Gastrocnemius medialis (tissue), 4 donors: ENCODE data around the gene GNG13. TPM values are rescaled to one million over a fixed set of nuclear protein-coding genes. Genes with fewer than 3 reads are reported as not detected.
"Not testable (repeated sequence)": the region's sequence is repeated elsewhere in the genome, so short reads cannot be mapped to it uniquely, and the experiment has no call there.

Experiments
- ATAC-seq, 2 donors: fragments of 150-250 bp; one replicate each; pipeline ENCODE4 v1.9.1; 2016
- DNase-seq, 2 donors: peaks; one replicate each; pipeline ENCODE4 v3.0.0-alpha.2; 2019
- H3K27ac ChIP-seq, 4 donors: fragments of 200-600 bp; sonication (generic); 1 replicate in 1 of 4; 2 replicates in 3 of 4; pipeline ENCODE4 v1.5.1; 2016 to 2018; ENCODE audit warnings: mild to moderate bottlenecking in 2 of 4, moderate library complexity in 1 of 4
- H3K27me3 ChIP-seq, 3 donors: fragments of 200-600 bp; sonication (generic) in 2 of 3; 1 replicate in 1 of 3; 2 replicates in 2 of 3; pipeline versions ENCODE4 v1.5.1 to v1.6.0; 2016 to 2019; ENCODE audit warnings: mild to moderate bottlenecking in 1 of 3, moderate library complexity in 1 of 3
- H3K36me3 ChIP-seq, 2 donors: fragments of 200-600 bp; sonication (generic) in 1 of 2; one replicate each; pipeline ENCODE4 v1.5.1; 2017 to 2018
- H3K4me1 ChIP-seq, 2 donors: fragments of 200-600 bp; sonication (generic) in 1 of 2; one replicate each; pipeline ENCODE4 v1.5.1; 2016 to 2017; ENCODE audit warnings: mild to moderate bottlenecking in 2 of 2
- H3K4me3 ChIP-seq, 4 donors: fragments of 200-600 bp; sonication (generic) in 3 of 4; 1 replicate in 1 of 4; 2 replicates in 3 of 4; pipeline ENCODE4 v1.5.1; 2016 to 2019; ENCODE audit warnings: mild to moderate bottlenecking in 2 of 4
- H3K9me3 ChIP-seq, 3 donors: fragments of 200-600 bp; sonication (generic) in 2 of 3; 1 replicate in 1 of 3; 2 replicates in 2 of 3; pipeline ENCODE4 v1.5.1; 2016 to 2019
- CTCF ChIP-seq, 5 experiments: fragments of 450-650 bp in 3 of 5; fragments of 200-600 bp in 2 of 5; sonication (generic) in 2 of 5; IDR thresholded peaks in 4 of 5; conservative IDR thresholded peaks in 1 of 5; 1 replicate in 4 of 5; 2 replicates in 1 of 5; pipeline ENCODE4 v1.5.1; 2016 to 2019; ENCODE audit warnings: antibody characterized with exemption in 5 of 5, mild to moderate bottlenecking in 3 of 5, moderate library complexity in 3 of 5
- POLR2A ChIP-seq, 2 donors: fragments of 450-650 bp; IDR thresholded peaks; one replicate each; pipeline ENCODE4 v1.6.1; 2017; ENCODE audit warnings: antibody characterized with exemption in 2 of 2, mild to moderate bottlenecking in 2 of 2, moderate library complexity in 2 of 2
- in situ Hi-C, 4 donors: fragments of 200-750 bp; cut with MboI; loops; one replicate each; pipeline versions ENCODE4 v1.15.0 to v1.8.0; 2017; ENCODE audit warnings: low sequenced_read_pairs in 4 of 4
- intact Hi-C: fragments of 100-400 bp; cut with DNase I; formaldehyde crosslinking; loops from one replicate; pipeline ENCODE4 v1.15.1; 2023; ENCODE audit warnings: low total_unique reads
- total RNA-seq, 4 donors: library from RNA; depleted of rRNA; stranded (reverse); fragments of >200 nt; gene quantifications; one replicate each; pipeline versions ENCODE4 v1.1.0 to v1.2.3, GENCODE V29; 2016

GNG13 gene
- total RNA-seq, 4 donors from 2014 or later: not detected

DNA sequence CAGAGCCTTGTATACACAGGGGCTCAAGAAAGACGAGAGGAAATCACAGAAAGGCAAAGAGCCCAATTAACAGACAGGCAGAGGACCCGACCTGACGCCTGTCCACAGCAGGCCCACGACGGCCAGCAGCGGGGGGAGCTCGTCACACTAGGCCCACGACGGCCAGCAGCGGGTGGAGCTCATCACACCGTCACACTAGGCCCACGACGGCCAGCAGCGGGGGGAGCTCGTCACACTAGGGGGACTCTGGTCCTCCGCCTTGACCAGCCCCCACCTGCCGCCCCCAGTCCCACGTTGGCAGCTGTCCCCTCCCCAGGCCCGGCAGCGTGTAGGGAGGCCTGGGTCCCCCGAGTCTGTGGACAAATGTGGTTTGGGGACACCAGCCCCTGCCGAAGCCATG is 23.7 kb upstream of the GNG13 start:
- Histone ChIP-seq H3K36me3 (no peaks in the 10 kb centered on the region), H3K27ac (no peak overlapping the region), H3K4me3 (no peak overlapping the region), H3K27me3 (peaks cover 30 to 42% (median 35%) of the 10 kb centered on the region in 3 donors), H3K9me3 (no peaks in the 10 kb centered on the region), H3K4me1 (no peaks in the 10 kb centered on the region)
- DNase-seq: no peak
- ATAC-seq: no peak
- TF ChIP-seq POLR2A (IDR thresholded peaks at IDR 0.05): no peak
- no peak for TF ChIP-seq CTCF (IDR thresholded peaks at IDR 0.05 in 4 of 5, conservative IDR thresholded peaks at IDR 0.05 in 1 of 5)
- in situ Hi-C loops: loop anchor here in 1 of 4 donors (25.0 kb wide), 1 partner anchor 238 kb away; the partner anchor contains the start of gene SSTR5
- intact Hi-C loops: no loop called here

DNA sequence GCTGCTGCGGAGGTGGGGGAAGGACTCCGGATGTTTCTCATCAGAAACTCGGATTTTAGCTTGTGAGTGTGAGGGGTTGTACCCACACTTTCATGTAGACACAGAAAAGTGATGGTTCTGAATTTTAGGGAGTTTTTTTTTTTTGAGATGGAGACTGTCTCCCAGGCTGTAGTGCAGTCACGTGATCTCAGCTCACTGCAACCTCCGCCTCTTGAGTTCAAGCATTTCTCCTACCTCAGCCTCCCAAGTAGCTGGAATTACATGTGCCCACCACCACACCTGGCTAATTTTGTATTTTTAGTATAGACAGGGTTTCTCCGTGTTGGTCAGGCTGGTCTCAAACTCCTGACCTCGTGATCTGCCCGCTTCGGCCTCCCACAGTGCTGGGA is 22.4 kb upstream of the GNG13 start:
- in situ Hi-C loops: loop anchor here in 1 of 4 donors (25.0 kb wide), 1 partner anchor 239 kb away; the partner anchor contains the start of gene SSTR5
- Histone ChIP-seq H3K4me3 (no peak overlapping the region), H3K36me3 (no peaks in the 10 kb centered on the region), H3K4me1 (no peaks in the 10 kb centered on the region), H3K9me3 (no peaks in the 10 kb centered on the region), H3K27me3 (peaks cover 39 to 47% (median 41%) of the 10 kb centered on the region in 3 donors), H3K27ac (no peak overlapping the region)
- ATAC-seq (no peak), DNase-seq (no peak)
- TF ChIP-seq POLR2A (IDR thresholded peaks at IDR 0.05): no peak
- intact Hi-C loops: no loop called here

DNA sequence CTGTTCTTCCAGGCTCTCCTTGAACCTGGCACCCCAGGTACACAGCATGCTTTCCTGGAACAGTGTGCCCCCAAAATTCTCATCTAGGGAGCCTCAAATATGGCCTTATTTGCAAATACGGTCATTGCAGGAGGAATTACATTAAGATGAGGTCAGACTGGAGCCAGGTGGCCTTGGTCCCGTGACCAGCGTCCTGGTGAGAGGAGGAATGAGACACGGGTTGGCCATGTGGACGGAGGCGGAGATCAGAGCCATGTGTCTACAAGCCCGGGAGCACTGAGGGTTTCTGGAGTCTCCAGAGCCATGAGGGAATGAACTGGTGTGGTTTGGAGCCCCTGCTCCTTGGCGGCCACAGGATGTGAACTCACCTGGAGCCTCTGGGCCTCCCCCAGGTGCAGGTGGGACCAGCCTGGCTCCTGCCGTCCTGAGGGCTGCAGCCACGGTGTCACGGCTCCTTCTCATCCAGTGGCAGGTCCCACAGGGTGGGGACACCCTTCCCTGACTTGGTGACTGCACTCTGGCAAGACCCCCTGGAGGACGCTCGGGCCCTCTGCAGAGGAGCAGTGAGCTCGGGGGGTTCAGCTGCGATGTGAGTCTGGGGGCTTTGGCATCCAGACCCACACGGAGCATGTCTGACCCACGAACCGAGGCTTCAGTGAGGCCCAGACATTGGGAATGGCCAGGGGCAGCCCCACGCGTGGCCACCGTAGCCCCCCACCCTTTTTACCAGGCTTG is 21.8 kb upstream of the GNG13 start:
- ATAC-seq: no peak

DNA sequence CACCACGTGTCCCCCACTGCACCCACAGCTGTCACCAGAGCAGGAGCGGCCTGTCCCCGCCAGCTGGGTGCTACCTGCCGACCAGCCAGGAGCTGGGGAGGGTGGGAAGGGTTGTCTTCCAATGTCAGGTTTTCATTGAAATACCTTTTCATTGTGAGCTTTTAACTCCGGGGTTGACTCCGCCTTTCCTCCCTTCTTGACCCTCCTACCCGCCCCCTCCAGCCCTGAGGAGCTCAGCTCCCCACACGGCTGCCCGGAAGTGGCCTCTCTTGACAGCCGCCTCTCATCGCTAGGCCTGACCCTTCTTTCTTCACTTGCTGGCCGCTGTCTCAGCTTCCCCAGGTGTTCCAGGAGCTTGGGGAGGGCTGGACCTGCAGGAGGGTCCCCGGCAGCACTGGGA is 21.2 kb upstream of the GNG13 start:
- TF ChIP-seq POLR2A (IDR thresholded peaks at IDR 0.05) (no peak), CTCF (IDR thresholded peaks at IDR 0.05 in 4 of 5, conservative IDR thresholded peaks at IDR 0.05 in 1 of 5) (no peak)
- Histone ChIP-seq H3K4me3 (no peak overlapping the region), H3K4me1 (no peaks in the 10 kb centered on the region), H3K27me3 (peaks cover 45 to 58% (median 51%) of the 10 kb centered on the region in 3 donors), H3K9me3 (no peaks in the 10 kb centered on the region), H3K36me3 (no peaks in the 10 kb centered on the region), H3K27ac (no peak overlapping the region)
- in situ Hi-C loops: loop anchor here in 1 of 4 donors (25.0 kb wide), 1 partner anchor 241 kb away; the partner anchor contains the start of gene SSTR5
- intact Hi-C loops: no loop called here
- ATAC-seq (no peak), DNase-seq (no peak)

More for the DNA sequence above, 21.8 kb upstream of the GNG13 start:
- Histone ChIP-seq H3K27ac (no peak overlapping the region), H3K4me3 (no peak overlapping the region), H3K4me1 (no peaks in the 10 kb centered on the region), H3K36me3 (no peaks in the 10 kb centered on the region), H3K9me3 (no peaks in the 10 kb centered on the region), H3K27me3 (peaks cover 45 to 52% (median 45%) of the 10 kb centered on the region in 3 donors)
- TF ChIP-seq CTCF (IDR thresholded peaks at IDR 0.05 in 4 of 5, conservative IDR thresholded peaks at IDR 0.05 in 1 of 5) (no peak), POLR2A (IDR thresholded peaks at IDR 0.05) (no peak)
- intact Hi-C loops (no loop called here), in situ Hi-C loops (loop anchor here in 1 of 4 donors (25.0 kb wide), 1 partner anchor 240 kb away; the partner anchor contains the start of gene SSTR5)
- DNase-seq: no peak

DNA sequence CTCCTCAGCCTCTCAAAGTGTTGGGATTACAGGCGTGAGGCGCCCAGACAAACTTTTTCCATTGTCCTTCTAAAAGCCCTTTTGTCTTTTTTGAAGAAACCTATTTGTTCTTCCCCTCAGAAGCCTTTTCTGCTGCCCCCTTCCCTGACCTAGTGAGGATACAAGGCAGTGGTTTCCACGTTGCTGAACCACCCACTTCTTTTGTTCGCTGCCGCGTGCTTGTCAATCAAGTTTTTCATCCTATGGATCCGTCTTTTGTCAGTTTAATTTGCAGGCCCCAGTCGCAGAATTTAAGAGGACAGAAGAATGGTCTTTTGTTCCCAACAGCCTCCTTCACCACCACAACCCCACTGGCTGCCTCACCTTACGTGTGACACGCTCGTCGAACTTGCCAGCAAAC is 20.2 kb upstream of the GNG13 start:
- no peak for TF ChIP-seq CTCF (IDR thresholded peaks at IDR 0.05 in 4 of 5, conservative IDR thresholded peaks at IDR 0.05 in 1 of 5)
- no peak for TF ChIP-seq POLR2A (IDR thresholded peaks at IDR 0.05)
- Histone ChIP-seq H3K4me1 (no peaks in the 10 kb centered on the region), H3K9me3 (no peaks in the 10 kb centered on the region), H3K4me3 (no peak overlapping the region), H3K27ac (no peak overlapping the region), H3K36me3 (no peaks in the 10 kb centered on the region), H3K27me3 (peaks cover 43 to 63% (median 57%) of the 10 kb centered on the region in 3 donors)
- DNase-seq (no peak), ATAC-seq (no peak)
- intact Hi-C loops: no loop called here
- in situ Hi-C loops: loop anchor here in 1 of 4 donors (25.0 kb wide), 1 partner anchor 242 kb away; the partner anchor contains the start of gene SSTR5

- in situ Hi-C loops: loop anchor here in 1 of 4 donors (25.0 kb wide), 1 partner anchor 242 kb away; the partner anchor contains the start of gene SSTR5
- intact Hi-C loops, H3K4me3 ChIP-seq, H3K9me3 ChIP-seq, DNase-seq, ATAC-seq, H3K36me3 ChIP-seq, H3K27ac ChIP-seq, H3K4me1 ChIP-seq: not testable (repeated sequence)
- peaks cover 44 to 62% (median 56%) of the 10 kb centered on the region in 3 donors for H3K27me3 ChIP-seq
Measured at GRCh38 chr16:820044-820408, 19.5 kb upstream of the GNG13 start.
